ENCODE measurements around the gene SMIM29.

Gene SMIM29

DNA sequence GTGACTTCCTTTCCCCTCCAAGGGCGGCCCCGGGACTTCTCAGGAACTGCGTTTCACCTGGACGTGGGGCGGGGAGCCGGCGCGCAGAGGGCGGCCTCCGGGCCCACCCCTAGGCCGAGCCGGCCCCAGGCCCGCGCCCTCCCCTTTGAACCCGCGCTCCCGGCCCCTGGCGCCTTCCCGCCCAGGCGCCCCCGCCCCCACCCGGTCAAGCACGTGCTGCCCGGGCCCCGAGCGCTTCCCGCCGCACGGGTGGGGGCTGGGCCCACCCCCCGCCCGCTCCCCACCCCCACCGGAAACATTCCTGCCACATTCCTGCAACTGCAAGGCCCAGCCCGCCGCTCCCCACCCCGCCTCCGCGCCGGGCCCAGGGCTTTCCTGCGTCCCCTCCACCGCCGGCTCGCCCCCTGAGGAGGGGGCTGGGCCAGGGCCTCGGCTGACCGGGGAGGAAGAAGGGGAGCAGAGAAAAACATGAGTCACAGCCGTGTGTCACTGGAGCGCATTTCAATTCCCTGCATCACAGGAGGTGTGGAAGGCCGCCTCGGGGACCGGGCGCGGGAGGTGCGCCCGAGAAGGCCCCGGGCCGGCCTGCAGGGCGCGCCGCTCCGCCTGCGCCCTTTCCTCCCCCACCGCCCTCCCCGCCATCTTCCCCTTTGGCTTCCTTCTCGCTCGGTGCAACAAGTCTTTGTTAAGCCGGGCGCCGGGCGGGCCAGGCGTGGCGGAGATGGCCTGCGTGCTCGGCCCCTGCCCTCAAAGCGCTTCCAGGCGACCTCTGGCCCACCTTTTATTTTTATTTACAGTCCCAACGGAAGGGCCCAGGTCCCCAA is 13.3 kb downstream of the SMIM29 start:
- no peak overlapping the region for H3K4me3 ChIP-seq (ENCODE audit: control insufficient read depth, low read depth, low read length)
- TF ChIP-seq, protein P1, sequence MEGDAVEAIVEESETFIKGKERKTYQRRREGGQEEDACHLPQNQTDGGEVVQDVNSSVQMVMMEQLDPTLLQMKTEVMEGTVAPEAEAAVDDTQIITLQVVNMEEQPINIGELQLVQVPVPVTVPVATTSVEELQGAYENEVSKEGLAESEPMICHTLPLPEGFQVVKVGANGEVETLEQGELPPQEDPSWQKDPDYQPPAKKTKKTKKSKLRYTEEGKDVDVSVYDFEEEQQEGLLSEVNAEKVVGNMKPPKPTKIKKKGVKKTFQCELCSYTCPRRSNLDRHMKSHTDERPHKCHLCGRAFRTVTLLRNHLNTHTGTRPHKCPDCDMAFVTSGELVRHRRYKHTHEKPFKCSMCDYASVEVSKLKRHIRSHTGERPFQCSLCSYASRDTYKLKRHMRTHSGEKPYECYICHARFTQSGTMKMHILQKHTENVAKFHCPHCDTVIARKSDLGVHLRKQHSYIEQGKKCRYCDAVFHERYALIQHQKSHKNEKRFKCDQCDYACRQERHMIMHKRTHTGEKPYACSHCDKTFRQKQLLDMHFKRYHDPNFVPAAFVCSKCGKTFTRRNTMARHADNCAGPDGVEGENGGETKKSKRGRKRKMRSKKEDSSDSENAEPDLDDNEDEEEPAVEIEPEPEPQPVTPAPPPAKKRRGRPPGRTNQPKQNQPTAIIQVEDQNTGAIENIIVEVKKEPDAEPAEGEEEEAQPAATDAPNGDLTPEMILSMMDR (IDR thresholded peaks at IDR 0.05; ENCODE audit: control insufficient read depth, insufficient read depth, low read depth, low read length, missing control alignments): no peak
- DNase-seq (ENCODE audit: low read depth): no peak

DNA sequence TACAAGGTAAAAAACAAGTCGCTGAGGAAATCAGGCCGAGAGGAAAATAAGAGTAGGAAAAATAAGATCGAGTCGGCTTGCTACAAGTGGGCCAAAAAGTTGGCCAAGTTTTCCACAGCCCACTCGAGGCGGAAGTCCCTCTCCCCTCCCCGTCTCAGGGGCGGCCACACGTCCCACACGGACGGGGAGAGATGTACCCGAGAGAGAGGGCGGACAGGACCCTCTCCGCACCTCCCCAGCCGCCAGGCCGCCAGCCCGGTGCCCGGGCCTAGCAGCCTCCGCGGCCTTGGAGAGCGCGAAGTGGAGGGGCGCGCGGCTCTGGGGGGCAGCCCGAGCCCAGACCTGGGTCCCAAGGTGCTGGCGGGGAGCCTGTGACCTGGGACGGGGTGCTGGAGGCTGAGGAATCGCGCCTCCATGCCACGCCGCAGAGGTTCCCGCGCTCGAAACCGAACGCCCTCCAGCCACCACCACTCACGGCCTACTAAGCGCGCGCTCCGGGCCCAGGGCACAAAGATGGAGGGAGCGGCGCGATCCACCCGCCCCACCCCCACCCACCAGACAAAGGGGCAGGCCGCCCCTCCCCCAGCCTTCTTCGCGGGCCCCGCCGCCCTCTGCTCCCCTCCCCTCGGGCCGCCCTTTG is 14.0 kb downstream of the SMIM29 start:
- DNase-seq (ENCODE audit: low read depth): no peak
- H3K4me3 ChIP-seq (ENCODE audit: control insufficient read depth, low read depth, low read length): no peak overlapping the region
- TF ChIP-seq, protein P1 (IDR thresholded peaks at IDR 0.05; ENCODE audit: control insufficient read depth, insufficient read depth, low read depth, low read length, missing control alignments): no peak

DNA sequence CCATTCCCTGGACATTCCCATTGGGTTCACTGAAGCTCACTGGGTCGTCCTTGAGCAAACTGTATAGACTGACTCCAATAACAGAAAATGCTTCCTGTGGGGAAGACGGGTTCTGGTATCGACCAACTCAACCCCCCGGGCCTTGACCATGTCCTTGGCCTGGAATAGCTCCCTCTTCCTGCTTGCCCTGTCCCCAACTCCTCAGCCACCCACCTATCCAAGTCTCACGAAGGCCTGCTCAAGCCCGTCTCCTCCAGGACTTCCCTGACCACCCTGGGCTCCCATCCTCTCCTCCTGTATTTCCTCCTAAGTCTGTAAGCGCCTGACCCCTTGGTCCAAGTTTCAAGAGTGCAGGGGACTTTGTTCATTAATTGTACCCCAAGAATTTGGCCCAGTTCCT is 14.9 kb downstream of the SMIM29 start:
- no peak overlapping the region for H3K4me3 ChIP-seq (ENCODE audit: control insufficient read depth, low read depth, low read length)
- TF ChIP-seq, protein P1 (IDR thresholded peaks at IDR 0.05; ENCODE audit: control insufficient read depth, insufficient read depth, low read depth, low read length, missing control alignments): no peak
- no peak for DNase-seq (ENCODE audit: low read depth)

DNA sequence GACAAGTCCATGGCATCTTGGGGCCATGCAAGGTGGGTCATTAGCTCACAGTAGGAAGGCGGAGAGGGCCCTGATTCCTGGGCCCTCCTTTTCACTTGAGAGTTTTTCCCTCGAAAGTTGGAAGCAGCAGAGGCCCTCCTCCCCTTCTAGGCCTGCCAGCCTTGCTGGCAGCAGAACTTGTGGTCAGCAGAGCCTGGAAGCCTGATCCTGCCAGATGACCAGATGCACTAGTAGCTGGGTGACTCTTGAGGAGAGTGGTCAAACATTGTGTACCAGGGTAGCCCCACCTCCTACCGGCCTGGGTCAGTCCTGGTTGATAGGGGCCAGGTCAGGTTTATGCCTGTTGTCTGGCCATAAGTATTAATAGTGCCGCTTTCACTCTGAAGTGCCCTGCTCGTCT is 15.9 kb downstream of the SMIM29 start:
- no peak overlapping the region for H3K4me3 ChIP-seq (ENCODE audit: control insufficient read depth, low read depth, low read length)
- DNase-seq (ENCODE audit: low read depth): no peak
- TF ChIP-seq, protein P1 (IDR thresholded peaks at IDR 0.05; ENCODE audit: control insufficient read depth, insufficient read depth, low read depth, low read length, missing control alignments): no peak

DNA sequence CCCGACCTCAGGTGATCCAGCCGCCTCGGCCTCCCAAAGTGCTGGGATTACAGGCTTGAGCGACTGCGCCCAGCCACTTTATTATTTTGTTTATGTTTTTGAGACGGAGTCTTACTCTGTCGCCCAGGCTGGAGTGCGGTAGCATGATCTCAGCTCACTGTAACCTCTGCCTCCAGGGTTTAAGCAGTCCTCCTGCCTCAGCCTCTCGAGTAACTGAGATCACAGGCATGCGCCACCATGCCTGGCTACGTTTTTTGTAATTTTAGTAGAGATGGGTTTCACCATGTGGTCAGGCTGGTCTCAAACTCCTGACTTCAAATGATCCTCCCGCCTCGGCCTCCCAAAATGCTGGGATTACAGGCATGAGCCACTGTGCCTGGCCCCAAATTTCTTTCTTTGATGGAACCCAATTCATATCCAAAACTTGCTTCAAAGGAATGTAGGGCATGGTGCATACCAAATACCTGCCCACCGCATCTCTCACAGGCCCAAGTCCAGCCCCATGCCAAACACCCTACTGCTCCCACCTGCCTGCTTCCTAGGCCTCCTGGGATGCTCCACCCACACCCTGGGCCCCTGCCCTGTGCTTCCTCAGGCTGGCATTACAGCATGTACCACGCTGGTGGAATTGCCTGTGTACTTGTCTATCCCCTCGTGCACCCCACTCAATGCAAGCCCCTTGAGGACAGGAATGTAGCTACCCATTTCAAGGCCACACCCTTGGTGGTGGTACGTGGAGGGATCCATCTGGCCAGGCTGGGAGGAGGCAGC is 17.1 kb downstream of the SMIM29 start:
- no peak for DNase-seq (ENCODE audit: low read depth)
- no peak overlapping the region for H3K4me3 ChIP-seq (ENCODE audit: control insufficient read depth, low read depth, low read length)
- TF ChIP-seq, protein P1 (IDR thresholded peaks at IDR 0.05; ENCODE audit: control insufficient read depth, insufficient read depth, low read depth, low read length, missing control alignments): no peak

DNA sequence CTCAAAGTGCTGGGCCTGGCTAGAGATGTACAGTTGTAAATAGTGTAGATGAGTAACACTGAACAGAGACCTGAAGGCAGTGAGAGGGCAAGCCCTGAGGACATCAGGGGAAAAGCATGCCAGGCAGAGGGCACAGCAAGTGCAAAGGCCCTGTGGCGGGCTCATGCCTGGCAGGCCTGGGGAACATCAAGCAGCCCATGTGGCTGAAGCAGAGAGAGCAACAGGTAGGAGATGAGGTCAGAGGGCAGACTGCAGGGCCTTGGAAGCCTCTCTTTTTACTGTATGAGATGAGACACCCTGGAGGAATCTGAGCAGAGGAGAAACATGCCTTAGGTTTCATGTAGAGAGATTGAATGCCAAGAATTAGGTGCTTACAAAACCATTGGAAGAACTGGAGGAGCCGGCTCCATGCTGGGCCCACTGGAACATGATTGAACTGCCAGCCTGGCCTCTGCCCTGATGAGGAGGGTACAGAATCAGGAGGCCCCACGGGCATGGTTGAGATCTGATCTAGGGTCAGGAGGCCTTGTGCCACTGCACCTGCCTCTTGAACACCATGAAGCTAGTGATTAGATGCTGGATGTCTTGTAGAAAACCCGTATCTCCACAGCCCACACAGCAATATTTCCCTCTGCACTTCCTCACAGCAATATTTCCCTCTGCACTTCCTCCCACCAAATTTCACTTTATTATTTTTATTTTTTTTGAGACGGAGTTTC is 18.0 kb downstream of the SMIM29 start:
- TF ChIP-seq, protein P1 (IDR thresholded peaks at IDR 0.05; ENCODE audit: control insufficient read depth, insufficient read depth, low read depth, low read length, missing control alignments): no peak
- no peak for DNase-seq (ENCODE audit: low read depth)
- H3K4me3 ChIP-seq (ENCODE audit: control insufficient read depth, low read depth, low read length): no peak overlapping the region
